DMS 273 (cell line): Measurements from ENCODE around the gene CD86.

Experiments used
- DNase-seq: peaks from one replicate; lab custom pipeline; 2025; ENCODE audit not compliant: unreplicated experiment; lab: John Stamatoyannopoulos, UW

CD86 gene

GRCh38 chr3:122091602-122092295, 36.6 kb downstream of the CD86 start:
- no peak for DNase-seq

DNA sequence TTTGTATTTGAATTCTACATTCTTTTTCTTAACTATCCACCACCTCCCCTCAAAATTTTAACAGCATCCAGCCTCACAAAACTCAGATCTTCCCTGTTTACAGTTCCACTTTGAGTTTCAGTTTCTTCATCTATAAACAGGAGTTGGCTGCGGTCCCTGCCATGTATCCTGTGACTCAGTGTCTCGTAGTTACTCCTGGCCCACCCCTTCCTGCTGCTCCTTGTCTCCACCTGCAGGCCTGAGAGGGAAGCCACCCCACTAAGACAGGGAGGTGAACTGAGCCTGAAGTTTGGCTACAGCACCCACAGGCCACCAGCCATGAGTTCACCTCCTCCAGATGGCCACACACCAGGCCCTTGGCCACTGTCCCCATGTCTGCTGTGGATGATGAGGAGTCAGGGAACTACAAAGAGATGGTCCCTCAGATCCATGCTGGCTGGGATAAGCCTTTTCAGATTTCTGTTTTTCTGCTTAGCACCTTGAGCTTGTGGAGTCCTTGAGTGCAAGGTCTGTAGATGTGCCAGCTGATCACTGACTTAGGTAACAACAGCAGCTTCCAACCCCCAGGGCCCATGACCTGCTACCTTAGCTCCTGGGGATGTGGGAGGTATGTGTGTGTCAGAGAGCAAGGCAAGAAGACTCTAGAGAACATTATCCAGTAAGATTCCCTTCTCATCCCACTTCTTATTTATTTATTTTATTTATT, 37.5 kb downstream of the CD86 start:
- DNase-seq = peak; percentile 45

DNA sequence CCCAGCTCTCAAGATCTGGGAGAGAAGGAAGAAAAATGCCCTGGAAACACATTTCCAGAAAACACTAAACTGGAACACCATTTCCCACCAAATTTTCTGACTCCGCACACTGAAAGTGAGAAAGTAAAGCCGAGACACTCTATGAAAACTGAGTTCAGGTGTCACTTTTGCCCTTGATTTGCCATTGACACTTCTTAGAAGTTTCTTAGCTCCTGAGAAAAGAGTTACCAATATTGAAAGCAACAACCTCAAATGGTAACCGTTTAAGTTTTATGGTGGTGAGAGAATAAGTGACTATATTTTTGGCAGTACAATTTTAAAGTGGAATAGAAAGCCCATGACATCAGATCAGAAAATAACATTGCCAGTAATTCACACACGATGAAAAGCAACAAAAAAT, 39.0 kb downstream of the CD86 start:
- no peak for DNase-seq

GRCh38 chr3:122094693-122095092, 39.5 kb downstream of the CD86 start:
- DNase-seq = no peak

GRCh38 chr3:122097141-122097540, 42.0 kb downstream of the CD86 start:
- no peak for DNase-seq

- DNase-seq = no peak
These were observed 43.4 kb downstream of the CD86 start for GRCh38 chr3:122098611-122099010.

DNA sequence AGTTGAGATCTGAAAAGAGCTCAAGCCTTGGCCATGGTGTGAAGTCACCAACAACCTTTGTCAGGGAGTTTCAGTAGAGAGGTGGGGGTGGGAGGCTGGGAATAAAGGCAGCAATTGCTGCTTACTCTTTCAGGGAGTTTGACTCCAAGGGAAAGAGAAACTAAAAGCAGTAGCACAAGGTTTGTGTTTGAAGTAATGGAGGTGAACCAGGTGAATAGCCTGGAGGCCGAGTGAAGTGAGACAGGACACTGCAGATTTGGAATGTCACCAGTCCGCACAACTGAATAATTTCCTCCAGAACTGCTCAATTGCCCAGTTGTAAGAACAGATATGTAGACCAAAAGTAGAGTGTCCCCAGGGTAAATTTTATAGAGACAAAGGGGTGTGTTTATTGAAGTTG, 44.1 kb downstream of the CD86 start:
- no peak for DNase-seq

DNA sequence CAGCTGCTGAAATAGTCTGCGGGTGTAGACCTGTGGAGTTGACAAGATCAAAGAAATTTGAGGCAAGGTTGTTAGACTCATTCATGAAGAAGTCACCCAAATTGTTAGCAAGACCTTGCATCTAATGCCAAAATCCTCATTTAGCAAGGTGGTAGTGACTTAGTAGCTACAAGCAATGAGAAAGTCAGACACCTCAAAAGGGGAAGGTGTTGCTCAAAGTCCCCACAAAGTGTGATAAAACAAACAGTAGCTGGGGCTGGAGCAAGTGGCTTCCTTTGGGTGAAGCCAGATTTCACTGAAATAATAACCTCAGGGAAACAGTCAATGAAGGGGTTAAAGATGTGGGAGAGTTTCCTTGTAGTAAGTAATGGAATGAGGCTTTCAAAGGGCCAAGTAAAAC, 44.9 kb downstream of the CD86 start:
- DNase-seq = no peak

GRCh38 chr3:122100591-122101463, 45.7 kb downstream of the CD86 start:
- DNase-seq = peak; percentile 80

- DNase-seq = peak; percentile 88
These were observed 46.5 kb downstream of the CD86 start for GRCh38 chr3:122101646-122102045.

GRCh38 chr3:122102191-122102935, 47.2 kb downstream of the CD86 start:
- DNase-seq = no peak

GRCh38 chr3:122103821-122104514, 48.8 kb downstream of the CD86 start:
- DNase-seq = no peak

DNA sequence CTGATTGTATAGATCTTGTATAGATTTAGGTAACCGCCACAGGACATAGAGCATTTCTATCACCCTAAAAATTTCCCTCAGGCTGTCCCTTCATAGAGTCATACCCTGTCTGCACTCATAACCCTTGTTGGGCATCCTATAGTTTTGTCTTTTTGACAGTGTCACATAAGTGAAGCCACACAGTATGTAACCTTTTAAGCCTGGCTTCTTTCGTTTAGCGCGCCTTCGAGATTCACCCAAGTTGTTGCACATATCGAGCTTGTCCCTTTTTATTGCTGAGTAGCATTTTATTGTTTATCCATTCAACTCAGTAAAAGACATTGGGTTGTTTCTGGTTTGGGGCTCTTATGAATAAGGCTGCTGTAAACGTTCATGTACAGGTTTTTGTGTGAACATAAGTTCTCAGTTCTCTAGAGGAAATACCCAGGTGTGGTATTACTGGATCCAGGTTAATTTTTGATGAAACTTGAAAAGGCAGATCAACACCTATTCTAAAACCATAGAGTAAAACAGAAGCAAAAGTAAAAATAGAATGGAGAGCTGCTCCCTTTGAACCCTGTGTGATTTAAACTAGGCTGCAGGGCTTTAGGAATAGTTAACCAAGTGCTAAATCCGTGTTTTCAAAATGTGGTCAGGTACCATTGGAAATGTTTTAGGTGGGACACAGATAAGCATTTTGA, 49.5 kb downstream of the CD86 start:
- DNase-seq = no peak

GRCh38 chr3:122105626-122106025, 50.5 kb downstream of the CD86 start:
- DNase-seq = no peak

- DNase-seq = no peak
These were observed 52.0 kb downstream of the CD86 start for GRCh38 chr3:122107171-122107570.

- no peak for DNase-seq
These were observed 56.8 kb downstream of the CD86 start for GRCh38 chr3:122111974-122112373.

GRCh38 chr3:122112754-122113153, 57.6 kb downstream of the CD86 start:
- no peak for DNase-seq

DNA sequence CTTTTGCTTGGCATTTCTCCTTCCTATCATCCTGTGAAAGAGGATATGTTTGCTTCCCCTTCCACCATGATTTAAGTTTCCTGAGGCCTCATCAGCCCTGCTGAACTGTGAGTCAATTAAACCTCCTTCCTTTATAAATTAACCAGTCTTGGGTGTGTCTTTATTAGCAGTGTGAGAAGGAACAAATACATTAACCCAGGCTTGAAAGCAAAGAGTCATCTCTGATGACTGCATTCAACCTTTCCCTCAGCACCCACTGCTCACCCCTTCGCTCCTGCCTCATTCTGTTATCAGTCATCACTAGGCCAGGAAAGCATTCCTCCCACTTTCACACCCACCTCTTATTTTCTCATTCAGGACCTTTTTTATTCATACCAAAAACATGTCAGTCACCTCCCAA, 68.7 kb downstream of the CD86 start:
- DNase-seq = no peak

GRCh38 chr3:122132949-122133540, 77.9 kb downstream of the CD86 start:
- no peak for DNase-seq

DNA sequence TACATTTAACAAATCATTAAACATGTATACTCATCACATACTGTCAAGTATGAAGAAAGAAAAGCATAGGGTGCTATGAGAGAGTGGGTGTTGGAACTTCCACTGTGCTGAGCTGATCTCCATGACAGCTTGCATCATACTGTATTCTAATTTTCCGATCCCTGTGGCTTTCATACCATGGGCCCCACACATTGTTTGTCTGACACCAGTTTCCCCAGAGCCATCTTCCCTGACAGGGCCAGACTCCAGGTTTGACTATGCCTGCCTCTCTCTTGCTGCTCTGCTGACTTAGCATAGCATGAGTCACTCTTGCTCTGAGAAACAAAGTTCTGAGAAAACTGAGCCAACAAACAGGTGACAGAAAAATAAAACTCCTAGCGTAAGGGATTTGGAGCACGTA, 91.3 kb downstream of the CD86 start:
- DNase-seq = no peak
